GM12864 (cell line): ENCODE results near the gene SYNGAP1.

Experiments
- DNase-seq: peaks from one replicate; pipeline ENCODE4 v3.0.0-alpha.2; 2011; ENCODE audit warnings: low read depth
- H3K4me3 ChIP-seq: 2 replicates; pipeline ENCODE4 v1.5.1; 2011; ENCODE audit warnings: mild to moderate bottlenecking, low read depth, low read length, control low read depth
- CTCF ChIP-seq: IDR thresholded peaks from 2 replicates; pipeline ENCODE4 v1.5.1; 2011; ENCODE audit warnings: low read depth, mild to moderate bottlenecking, moderate library complexity, low read length, control low read depth, inconsistent platforms; ENCODE audit errors: missing control alignments

SYNGAP1 gene

GRCh38 chr6:33413241-33414120 lies 6.4 kb upstream of the SYNGAP1 start:
- H3K4me3 ChIP-seq = no peak overlapping the region
- DNase-seq = no peak
- TF ChIP-seq CTCF = no peak

GRCh38 chr6:33414592-33415271 lies 5.1 kb upstream of the SYNGAP1 start:
- TF ChIP-seq CTCF = peak; percentile 62
- no peak overlapping the region; the same call in 1 of the 2 replicates for H3K4me3 ChIP-seq
- DNase-seq = no peak

GRCh38 chr6:33415831-33416230 lies 4.0 kb upstream of the SYNGAP1 start:
- H3K4me3 ChIP-seq = peak overlapping the region; percentile 64
- TF ChIP-seq CTCF = no peak
- DNase-seq = no peak

GRCh38 chr6:33416386-33417127 lies 3.3 kb upstream of the SYNGAP1 start:
- peak overlapping the region; percentile 64 for H3K4me3 ChIP-seq
- DNase-seq = peak; percentile 60
- TF ChIP-seq CTCF = no peak

GRCh38 chr6:33417128-33417902 lies 2.5 kb upstream of the SYNGAP1 start:
- peak overlapping the region; percentile 64 for H3K4me3 ChIP-seq
- TF ChIP-seq CTCF = no peak
- DNase-seq = no peak

GRCh38 chr6:33417903-33418689 lies 1.8 kb upstream of the SYNGAP1 start, which contains the start of gene CUTA:
Gene CUTA, minus strand, starts transcription at chr6:33418107. Its CDS starts 107 bp downstream, at chr6:33418000.
- H3K4me3 ChIP-seq = peak within 1 kb of the TSS; percentile 64
- TF ChIP-seq CTCF = peak; percentile 53
- DNase-seq = peak; percentile 100
